HUES48 (cell line): ENCODE results near the gene KCNMA1.

ENCODE experiments used
- H3K27ac ChIP-seq: one replicate; pipeline ENCODE4 v1.7.0; 2013; ENCODE audit warnings: low read depth, low read length, inconsistent platforms
- H3K27me3 ChIP-seq: 2 replicates; pipeline ENCODE4 v1.6.1; 2013; ENCODE audit warnings: mild to moderate bottlenecking, low read length; ENCODE audit not compliant: control insufficient read depth, insufficient read depth
- H3K36me3 ChIP-seq: 2 replicates; pipeline ENCODE4 v1.6.1; 2013; ENCODE audit warnings: low read length; ENCODE audit not compliant: control insufficient read depth, insufficient read depth
- H3K4me1 ChIP-seq: 2 replicates; pipeline ENCODE4 v1.6.1; 2013; ENCODE audit warnings: mild to moderate bottlenecking, low read length; ENCODE audit not compliant: control insufficient read depth, insufficient read depth
- H3K4me3 ChIP-seq: 2 replicates; pipeline ENCODE4 v1.5.1; 2013; ENCODE audit warnings: mild to moderate bottlenecking, low read depth, low read length
- H3K9ac ChIP-seq: 2 replicates; pipeline ENCODE4 v1.6.1; 2013; ENCODE audit warnings: mild to moderate bottlenecking, low read depth, low read length, moderate library complexity
- H3K9me3 ChIP-seq: 2 replicates; pipeline ENCODE4 v1.6.1; 2013; ENCODE audit warnings: low read length; ENCODE audit not compliant: control insufficient read depth, insufficient read depth

The KCNMA1 gene

GRCh38 chr10:77172086-77172485, 465.5 kb downstream of the KCNMA1 start:
- no peak overlapping the region for H3K4me3 ChIP-seq
- no peaks in the 10 kb centered on the region for H3K9me3 ChIP-seq
- H3K9ac ChIP-seq, result no peak overlapping the region
- H3K36me3 ChIP-seq, result no peaks in the 10 kb centered on the region
- H3K4me1 ChIP-seq, result no peaks in the 10 kb centered on the region
- no peak overlapping the region for H3K27ac ChIP-seq
- no peaks in the 10 kb centered on the region for H3K27me3 ChIP-seq

GRCh38 chr10:77168861-77169260, 468.7 kb downstream of the KCNMA1 start:
- no peak overlapping the region for H3K27ac ChIP-seq
- H3K4me3 ChIP-seq, result no peak overlapping the region
- no peaks in the 10 kb centered on the region for H3K9me3 ChIP-seq
- H3K4me1 ChIP-seq, result peaks cover 7% of the 10 kb centered on the region
- H3K27me3 ChIP-seq, result no peaks in the 10 kb centered on the region
- no peak overlapping the region for H3K9ac ChIP-seq
- H3K36me3 ChIP-seq, result no peaks in the 10 kb centered on the region

- Histone ChIP-seq H3K36me3 (no peaks in the 10 kb centered on the region), H3K4me1 (peaks cover 7% of the 10 kb centered on the region), H3K9me3 (no peaks in the 10 kb centered on the region), H3K27ac (no peak overlapping the region), H3K9ac (no peak overlapping the region), H3K27me3 (no peaks in the 10 kb centered on the region), H3K4me3 (no peak overlapping the region)
These were observed 469.4 kb downstream of the KCNMA1 start for GRCh38 chr10:77168161-77168560.

- Histone ChIP-seq H3K36me3 (no peaks in the 10 kb centered on the region), H3K27ac (no peak overlapping the region), H3K27me3 (no peaks in the 10 kb centered on the region), H3K9ac (no peak overlapping the region), H3K9me3 (no peaks in the 10 kb centered on the region), H3K4me1 (peaks cover 7% of the 10 kb centered on the region), H3K4me3 (peak overlapping the region; percentile 39; the same call in 1 of the 2 replicates)
These were observed 472.0 kb downstream of the KCNMA1 start for GRCh38 chr10:77165445-77166208.

GRCh38 chr10:77164616-77165311, 472.8 kb downstream of the KCNMA1 start:
- Histone ChIP-seq H3K9me3 (no peaks in the 10 kb centered on the region), H3K9ac (no peak overlapping the region), H3K4me1 (peaks cover 7% of the 10 kb centered on the region), H3K36me3 (no peaks in the 10 kb centered on the region), H3K4me3 (no peak overlapping the region), H3K27me3 (no peaks in the 10 kb centered on the region), H3K27ac (no peak overlapping the region)

GRCh38 chr10:77163670-77164348, 473.8 kb downstream of the KCNMA1 start:
- Histone ChIP-seq H3K36me3 (no peaks in the 10 kb centered on the region), H3K9me3 (no peaks in the 10 kb centered on the region), H3K4me1 (peaks cover 7% of the 10 kb centered on the region), H3K9ac (no peak overlapping the region), H3K4me3 (no peak overlapping the region), H3K27me3 (no peaks in the 10 kb centered on the region), H3K27ac (no peak overlapping the region)

GRCh38 chr10:77162697-77163096, 474.9 kb downstream of the KCNMA1 start:
- no peak overlapping the region for H3K9ac ChIP-seq
- H3K27ac ChIP-seq, result no peak overlapping the region
- no peak overlapping the region for H3K4me3 ChIP-seq
- H3K4me1 ChIP-seq, result peaks cover 7% of the 10 kb centered on the region
- no peaks in the 10 kb centered on the region for H3K9me3 ChIP-seq
- no peaks in the 10 kb centered on the region for H3K27me3 ChIP-seq
- H3K36me3 ChIP-seq, result no peaks in the 10 kb centered on the region

GRCh38 chr10:77160679-77161078, 476.9 kb downstream of the KCNMA1 start:
- H3K27me3 ChIP-seq, result no peaks in the 10 kb centered on the region
- H3K4me1 ChIP-seq, result peaks cover 3% of the 10 kb centered on the region
- no peaks in the 10 kb centered on the region for H3K9me3 ChIP-seq
- H3K27ac ChIP-seq, result no peak overlapping the region
- H3K9ac ChIP-seq, result no peak overlapping the region
- H3K4me3 ChIP-seq, result no peak overlapping the region
- no peaks in the 10 kb centered on the region for H3K36me3 ChIP-seq

- H3K27ac ChIP-seq, result no peak overlapping the region
These were observed 478.0 kb downstream of the KCNMA1 start for GRCh38 chr10:77159538-77160110.

GRCh38 chr10:77158666-77159065, 478.9 kb downstream of the KCNMA1 start:
- H3K27ac ChIP-seq, result no peak overlapping the region
- H3K4me1 ChIP-seq, result no peaks in the 10 kb centered on the region; the same call in 1 of the 2 replicates
- no peak overlapping the region for H3K9ac ChIP-seq
- no peaks in the 10 kb centered on the region for H3K9me3 ChIP-seq
- H3K36me3 ChIP-seq, result no peaks in the 10 kb centered on the region
- no peak overlapping the region for H3K4me3 ChIP-seq
- no peaks in the 10 kb centered on the region for H3K27me3 ChIP-seq

More at GRCh38 chr10:77159538-77160110, 478.0 kb downstream of the KCNMA1 start:
- Histone ChIP-seq H3K9ac (no peak overlapping the region), H3K4me3 (no peak overlapping the region), H3K36me3 (no peaks in the 10 kb centered on the region), H3K4me1 (no peaks in the 10 kb centered on the region; the same call in 1 of the 2 replicates), H3K27me3 (no peaks in the 10 kb centered on the region), H3K9me3 (no peaks in the 10 kb centered on the region)
